HG03432 (cell line): Measurements from ENCODE around the gene CNTD1.
"Not testable (repeated sequence)": the region's sequence is repeated elsewhere in the genome, so short reads cannot be mapped to it uniquely, and the experiment has no call there.

Source experiments
- ATAC-seq: cut with Tn5 transposase; IDR thresholded peaks from one replicate; pipeline ENCODE4 v1.9.1; 2021; ENCODE audit warnings: mild to moderate bottlenecking, moderate library complexity; ENCODE audit not compliant: unreplicated experiment

CNTD1 gene, protein sequence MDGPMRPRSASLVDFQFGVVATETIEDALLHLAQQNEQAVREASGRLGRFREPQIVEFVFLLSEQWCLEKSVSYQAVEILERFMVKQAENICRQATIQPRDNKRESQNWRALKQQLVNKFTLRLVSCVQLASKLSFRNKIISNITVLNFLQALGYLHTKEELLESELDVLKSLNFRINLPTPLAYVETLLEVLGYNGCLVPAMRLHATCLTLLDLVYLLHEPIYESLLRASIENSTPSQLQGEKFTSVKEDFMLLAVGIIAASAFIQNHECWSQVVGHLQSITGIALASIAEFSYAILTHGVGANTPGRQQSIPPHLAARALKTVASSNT

DNA sequence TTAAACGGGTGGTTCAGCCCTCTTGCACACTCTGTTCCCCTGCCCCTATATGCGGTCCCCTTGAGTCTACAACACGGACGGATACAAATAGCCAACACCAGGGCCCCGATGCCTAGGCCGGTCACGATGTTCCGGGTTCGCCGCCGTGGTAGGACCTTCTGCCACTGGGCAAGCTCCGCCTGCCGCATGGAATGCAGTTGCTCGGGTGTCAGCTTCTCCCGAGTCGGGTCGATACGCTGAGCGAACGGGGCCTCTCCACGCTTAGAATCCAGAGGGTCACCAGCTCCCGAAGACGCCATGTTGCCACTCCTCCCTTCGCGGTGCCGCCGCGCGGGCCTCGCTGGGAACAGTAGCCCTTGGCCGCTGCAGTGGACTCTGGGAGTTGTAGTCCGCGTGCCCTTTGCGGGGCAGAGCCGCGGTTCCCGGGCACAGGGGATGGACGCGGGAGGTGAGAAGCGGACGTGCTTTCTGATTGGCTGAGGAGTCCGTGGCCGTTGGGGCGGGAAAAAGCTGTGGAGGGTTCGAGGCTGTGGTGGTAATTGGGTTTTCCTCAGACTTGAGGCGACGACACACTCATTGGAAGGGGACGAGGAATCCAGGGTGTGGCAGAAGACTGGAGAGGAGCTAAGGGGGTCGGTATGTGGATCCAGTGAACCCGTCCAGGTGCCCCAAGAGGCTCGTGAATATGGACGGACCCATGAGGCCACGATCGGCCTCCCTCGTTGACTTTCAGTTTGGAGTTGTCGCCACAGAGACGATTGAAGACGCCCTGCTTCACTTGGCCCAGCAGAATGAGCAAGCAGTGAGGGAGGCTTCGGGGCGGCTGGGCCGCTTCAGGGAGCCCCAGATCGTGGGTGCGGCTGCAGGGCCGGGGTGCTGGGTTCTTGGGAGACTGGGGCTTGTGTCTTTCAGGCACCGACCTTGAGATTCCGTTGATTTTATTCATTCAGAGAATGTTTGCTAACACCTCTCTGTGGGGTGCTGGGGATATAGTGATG is at the start of gene CNTD1, which contains the start of gene COA3:
Gene CNTD1, plus strand, starts transcription at position 479 of the 998 bp plus-strand sequence. Its CDS starts 207 bp downstream, at position 686.
Gene COA3, minus strand, starts transcription at position 322 of the 998 bp plus-strand sequence. Its CDS starts 23 bp downstream, at position 299.
- ATAC-seq, result peak; percentile 77

DNA sequence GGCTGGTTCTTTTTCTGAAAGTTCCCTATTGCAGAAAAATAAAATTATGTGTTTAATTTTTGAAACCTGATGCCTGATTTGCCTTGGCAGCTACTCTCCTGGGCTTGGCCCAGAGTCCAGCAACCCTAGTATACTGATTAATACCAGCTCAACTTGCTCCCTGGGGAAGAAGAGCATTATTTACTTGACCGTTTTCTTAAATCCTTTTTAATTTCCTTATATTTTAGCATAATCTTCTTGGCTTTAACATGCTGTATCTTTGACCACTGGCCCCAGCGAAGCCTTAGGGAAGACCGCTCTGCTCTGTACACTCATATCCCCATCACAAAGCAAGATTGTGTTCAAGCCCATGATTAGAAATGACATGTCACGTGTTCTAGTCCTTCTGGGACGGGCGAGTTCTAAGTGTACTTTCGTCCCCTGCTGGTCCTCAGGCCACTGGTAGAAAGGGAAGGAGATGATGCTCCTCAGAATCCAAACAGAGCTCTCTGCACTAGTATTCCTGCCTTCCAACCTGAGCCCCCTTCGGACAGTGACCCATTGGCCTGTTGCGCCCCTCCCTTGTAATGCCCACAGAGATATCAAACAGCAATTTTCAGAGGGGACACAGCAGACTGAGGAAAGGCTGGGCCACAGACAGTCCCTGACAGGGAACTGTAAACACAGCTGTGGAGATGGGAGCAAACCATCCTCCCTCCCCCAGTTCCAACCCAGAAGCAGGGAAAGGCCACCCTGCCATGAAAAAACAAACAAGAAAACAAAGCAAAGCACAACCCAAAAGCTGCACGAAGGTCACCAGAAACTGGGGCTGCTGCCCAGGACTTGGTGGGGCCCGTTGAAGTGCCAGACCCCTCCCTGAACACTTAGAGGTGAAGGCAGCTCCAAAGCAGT is 49.5 kb upstream of the CNTD1 start:
- no peak for ATAC-seq

DNA sequence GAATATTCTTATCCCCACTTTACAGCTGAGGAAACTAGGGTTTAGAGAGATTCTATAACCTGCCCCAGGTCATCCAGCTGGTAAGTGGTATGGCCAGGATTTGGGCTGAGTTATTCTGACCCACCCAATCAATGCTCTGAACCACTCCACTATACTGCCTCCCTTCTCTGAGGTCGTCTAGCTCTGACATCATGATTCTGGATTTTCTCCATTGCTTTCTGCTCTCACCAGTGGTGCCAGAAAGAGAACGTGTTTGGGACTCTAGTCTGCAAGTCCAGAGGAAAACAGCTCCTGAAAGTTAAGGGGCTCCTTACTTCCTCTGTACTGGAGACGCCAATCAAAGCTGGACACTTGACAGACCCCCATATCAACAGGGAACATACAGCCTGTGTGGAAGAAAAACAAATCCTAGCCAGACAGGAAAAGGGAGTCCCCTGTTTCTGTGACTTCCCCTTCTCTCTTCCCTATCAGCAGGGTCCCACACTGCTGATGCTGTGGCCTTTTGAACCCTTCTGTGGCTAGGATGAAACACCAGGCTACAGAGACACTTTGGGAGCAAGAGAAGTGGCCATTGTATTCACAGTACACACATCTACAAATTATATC is 47.8 kb upstream of the CNTD1 start:
- ATAC-seq, result no peak

DNA sequence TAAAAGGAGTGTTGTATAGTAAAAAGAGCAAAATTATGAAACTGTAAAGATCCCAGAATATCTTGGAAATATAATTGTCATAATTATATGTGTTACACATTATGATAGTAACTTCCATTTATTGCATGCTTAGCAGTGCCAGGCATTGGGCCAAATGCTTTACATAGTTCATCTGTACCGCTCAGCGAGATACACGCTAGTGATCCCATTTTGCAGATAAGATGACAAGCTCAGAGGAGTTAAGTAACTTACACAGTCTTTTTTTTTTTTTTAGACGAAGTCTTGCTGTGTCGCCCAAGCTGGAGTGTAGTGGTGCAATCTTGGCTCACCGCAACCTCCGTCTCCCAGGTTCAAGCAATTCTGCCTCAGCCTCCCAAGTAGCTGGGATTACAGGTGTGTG is 47.0 kb upstream of the CNTD1 start:
- ATAC-seq, result no peak

DNA sequence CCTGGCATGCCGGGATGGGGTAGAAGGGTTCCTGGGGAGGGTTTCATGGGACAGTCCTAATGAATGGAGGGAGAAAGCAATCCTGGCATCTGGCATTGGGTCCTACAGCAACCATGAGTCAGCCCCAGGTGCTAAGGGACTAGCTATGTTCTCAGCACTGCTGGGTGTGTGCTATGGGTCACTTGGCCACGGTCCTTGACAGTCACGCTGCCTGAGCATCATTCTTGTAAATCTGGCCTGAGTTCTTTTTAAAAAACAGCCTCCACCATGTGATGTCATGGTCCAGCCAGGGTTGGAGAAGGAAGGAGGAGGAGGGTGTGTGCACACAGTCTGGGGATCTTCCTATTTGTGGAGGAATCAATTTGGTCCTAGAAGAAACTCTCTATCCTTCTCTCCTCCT is 43.9 kb upstream of the CNTD1 start:
- no peak for ATAC-seq

DNA sequence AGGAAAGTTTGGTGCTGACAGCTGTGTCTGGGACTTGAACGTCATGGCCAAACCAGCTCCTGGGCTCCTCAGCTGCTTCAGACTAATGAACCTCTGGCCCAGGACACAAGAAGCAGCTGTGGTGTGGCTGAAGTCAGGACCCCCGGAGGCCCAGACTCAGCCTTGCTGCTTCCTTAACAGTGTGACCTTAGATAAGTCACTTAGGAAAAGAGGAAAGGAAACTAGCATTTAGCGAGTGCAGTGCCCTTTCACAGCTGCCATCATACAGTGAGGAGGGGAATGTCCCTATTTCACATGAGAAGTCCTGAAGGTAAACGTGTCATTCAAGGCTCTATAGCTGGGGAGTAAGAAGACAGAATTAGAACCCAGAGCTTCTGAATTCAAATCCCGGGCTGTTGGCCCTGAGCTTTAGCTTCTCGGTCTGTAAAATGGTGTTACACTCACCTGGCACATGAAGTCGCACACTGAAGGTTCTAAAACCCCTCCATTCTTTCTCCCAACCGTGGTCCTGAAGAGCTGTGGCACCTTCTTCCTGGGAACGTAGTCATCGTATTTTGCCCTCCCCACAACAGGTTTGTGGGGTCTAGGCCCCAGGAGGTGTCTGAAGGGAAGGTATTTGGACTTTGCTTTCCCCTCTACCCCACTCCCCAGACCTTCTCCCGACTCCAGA is 38.5 kb upstream of the CNTD1 start:
- ATAC-seq, result peak; percentile 60

DNA sequence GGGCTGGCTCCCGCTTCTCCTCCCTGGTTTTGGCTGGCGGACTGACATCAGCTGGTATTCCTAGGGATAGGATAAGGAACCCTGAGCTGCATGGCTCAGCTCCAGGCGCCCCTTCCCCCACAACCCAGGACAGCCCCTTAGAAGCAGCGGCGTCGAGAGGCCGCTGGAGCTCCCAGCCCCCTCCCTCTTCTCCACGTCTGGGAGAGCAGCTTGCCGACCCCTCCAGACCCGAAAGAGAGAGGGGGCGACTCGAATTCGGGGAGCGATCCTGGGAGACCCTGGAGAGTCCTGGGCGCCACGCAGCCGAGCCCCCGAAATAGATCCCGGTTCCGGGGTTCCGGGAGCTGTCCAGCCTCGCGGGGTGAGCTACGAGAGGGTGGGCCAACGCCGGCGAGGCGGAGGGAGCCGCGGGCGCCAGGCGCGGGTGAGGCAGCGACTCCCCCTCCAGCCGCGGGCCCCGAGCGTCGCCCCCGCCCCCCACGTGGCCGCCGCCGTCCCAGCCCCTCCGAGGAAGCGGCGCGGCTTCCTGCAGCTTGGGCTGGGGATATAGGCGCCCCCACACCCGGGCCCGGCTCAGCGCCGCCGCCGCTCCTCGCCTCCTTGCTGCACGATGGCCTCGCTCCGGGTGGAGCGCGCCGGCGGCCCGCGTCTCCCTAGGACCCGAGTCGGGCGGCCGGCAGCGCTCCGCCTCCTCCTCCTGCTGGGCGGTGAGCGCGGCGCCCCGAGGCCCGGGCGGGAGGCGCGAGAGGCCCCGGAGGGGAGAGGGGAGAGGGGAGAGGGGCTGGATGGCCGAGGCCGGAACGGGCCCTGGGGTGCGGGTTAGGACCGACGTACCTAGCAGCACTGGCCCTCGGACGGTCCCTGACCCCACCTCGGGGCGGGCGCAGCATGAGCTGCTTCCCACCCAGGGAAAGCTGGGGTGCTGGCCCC is 37.7 kb upstream of the CNTD1 start, which contains the start of gene RAMP2:
Gene RAMP2, plus strand, starts transcription at position 576 of the 930 bp plus-strand sequence. Its CDS starts 35 bp downstream, at position 611.
- ATAC-seq, result no peak

DNA sequence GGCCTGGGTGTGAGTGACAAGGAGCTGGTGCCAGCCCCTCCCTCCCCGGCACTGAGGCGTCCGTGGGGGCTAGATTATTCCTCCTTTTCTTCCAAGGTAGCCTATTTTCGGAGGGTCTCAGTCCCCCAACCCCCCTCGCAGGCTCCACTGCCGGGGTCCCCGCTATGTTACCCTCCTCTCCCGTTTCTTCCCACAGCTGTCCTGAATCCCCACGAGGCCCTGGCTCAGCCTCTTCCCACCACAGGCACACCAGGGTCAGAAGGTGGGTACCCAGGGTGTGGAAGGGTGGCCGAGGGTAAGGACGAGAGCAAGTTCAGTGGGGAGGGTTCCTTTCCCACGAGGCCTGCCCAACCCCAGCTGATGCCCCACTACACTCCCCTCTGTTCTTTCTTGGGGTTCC is 37.0 kb upstream of the CNTD1 start:
- ATAC-seq, result no peak

DNA sequence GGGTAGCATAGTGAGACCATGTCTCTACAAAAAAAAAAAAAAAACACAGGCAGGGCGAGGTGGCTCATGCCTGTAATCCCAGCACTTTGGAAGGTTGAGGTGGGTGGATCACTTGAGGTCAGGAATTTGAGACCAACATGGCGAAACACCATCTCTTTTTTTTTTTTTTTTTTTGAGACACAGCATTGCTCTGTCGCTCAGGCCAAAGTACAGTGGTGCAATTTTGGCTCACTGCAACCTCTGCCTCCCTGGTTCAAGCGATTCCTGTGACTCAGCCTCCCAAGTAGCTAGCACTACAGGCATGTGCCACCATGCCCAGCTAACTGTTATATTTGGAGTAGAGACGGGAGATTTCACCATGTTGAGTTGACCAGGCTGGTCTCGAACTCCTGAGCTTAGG is 32.5 kb upstream of the CNTD1 start:
- no peak for ATAC-seq

DNA sequence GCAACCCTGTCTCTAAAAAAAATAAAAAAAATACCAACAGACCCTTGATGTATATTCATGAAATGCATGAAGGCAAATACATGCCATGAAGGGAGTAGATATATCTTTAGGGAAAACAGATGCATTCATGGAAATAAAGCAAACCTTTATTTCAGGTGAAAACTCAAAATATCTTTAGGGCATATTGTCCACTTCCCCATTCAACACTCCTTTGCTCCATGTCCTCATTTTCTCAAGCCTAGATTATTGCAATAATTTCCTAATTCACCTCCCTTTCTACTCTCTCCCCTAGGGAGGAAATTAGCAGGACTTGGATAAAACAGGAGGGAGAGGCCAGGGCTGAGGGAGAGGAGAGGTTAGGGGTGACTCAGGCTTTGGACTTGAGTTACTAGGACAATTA is 31.1 kb upstream of the CNTD1 start:
- no peak for ATAC-seq

DNA sequence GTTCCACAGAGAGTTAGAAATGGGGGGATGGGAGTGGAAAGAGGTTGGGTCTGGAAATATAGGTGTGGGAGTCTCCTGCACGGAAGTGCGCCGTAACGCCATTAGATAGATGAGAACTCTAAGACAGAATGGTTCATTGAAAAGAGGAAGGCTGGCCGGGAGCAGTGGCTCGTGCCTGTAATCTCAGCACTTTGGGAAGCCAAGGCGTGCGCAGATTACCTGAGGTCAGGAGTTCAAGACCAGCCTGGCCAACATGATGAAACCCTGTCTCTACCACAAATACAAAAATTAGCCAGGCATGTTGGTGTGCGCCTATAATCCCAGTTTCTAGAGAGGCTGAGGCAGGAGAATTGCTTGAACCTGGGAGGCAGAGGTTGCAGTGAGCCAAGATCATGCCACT is 30.7 kb upstream of the CNTD1 start:
- ATAC-seq, result not testable (repeated sequence)

DNA sequence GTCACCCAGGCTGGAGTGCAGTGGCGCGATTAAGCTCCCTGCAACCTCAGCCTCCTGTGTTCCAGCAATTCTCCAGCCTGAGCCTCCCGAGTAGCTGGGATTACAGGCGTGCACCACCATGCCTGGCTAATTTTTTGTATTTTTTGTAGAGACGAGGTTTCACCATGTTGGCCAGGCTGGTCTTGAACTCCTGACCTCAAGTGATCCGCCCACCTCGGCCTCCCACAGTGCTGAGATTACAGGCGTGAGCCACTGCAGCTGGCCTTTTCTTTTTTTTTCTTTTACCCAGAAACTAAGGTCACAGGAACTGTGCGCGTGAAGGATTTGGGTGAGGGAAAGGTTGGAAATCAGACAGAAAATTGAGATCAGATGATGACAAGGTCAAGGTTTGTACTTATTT is 28.7 kb upstream of the CNTD1 start:
- ATAC-seq, result not testable (repeated sequence)

DNA sequence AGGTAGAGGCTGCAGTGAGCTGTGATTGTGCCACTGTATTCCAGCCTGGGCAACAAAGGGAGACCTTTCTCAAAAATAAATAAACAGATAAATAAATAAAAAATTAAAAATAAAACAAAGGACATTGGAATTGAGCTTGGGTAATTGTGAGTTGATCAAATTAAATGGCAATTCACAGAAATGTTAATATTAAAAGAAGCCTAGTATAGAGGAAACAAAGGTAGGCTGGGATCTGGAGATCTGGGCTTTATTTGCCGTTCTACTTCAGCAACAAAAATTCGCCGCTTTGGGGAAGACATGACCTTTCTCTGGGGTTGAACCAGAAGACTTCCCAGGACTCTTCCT is 25.7 kb upstream of the CNTD1 start:
- no peak for ATAC-seq

DNA sequence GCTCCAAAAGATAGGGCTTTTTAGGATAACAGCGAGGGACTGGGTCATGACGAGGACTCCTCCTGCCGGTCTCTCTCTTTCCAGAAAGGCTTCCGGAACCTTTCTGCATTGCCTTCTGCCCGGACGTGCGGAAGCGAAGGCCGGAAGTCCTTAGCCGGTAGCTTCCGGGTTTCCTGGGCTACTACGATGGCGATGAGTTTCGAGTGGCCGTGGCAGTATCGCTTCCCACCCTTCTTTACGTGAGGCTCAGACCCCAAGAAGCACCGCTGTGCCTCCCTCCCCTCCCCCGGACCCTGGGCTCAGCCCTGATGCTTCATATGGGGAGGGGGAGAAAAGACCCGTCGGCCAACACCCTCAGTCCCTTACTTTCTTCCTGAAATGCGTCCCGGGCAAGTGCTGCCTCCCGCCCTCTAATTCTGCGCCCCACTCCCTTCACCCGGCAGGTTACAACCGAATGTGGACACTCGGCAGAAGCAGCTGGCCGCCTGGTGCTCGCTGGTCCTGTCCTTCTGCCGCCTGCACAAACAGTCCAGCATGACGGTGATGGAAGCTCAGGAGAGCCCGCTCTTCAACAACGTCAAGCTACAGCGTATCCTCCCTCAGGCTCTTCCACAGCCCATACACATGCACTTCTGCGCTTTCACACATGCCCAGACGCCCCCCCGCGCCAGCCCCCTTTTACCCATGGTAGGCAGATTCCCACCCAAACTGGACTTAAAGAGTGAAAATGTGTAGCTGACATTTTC is 25.2 kb upstream of the CNTD1 start, which contains the start of gene VPS25:
Gene VPS25, plus strand, starts transcription at position 160 of the 746 bp plus-strand sequence. Its CDS starts 27 bp downstream, at position 187.
- ATAC-seq, result peak; percentile 77

DNA sequence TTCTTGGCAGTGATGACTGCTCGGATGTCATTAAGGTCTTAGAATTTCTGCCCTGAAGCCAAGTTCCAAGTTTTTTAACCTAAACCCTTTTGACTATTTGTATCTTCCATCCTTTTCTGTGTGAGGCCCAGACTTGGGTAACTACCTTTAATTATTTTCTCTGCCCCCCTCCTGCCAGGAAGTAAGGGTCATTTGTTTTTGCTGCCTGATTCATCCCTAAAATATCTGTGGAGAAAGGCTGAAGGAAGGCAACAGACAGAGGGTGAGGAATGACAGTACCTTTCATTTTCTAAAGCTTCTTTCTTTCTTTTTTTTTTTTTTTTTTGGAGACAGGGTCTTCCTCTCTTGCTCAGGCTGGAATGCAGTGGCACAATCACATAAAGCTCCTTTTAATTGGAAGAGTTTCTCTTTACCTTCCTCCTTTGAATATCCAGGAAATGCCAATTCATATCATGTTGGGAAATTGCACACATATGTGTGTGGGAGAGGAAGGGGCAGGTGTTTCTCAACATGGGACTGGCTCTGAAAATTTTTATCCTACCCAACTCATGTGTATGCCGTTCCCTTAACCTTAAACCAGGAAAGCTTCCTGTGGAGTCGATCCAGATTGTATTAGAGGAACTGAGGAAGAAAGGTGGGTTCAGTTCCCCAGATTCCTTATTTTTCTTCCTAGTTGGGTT is 24.5 kb upstream of the CNTD1 start:
- ATAC-seq, result no peak

DNA sequence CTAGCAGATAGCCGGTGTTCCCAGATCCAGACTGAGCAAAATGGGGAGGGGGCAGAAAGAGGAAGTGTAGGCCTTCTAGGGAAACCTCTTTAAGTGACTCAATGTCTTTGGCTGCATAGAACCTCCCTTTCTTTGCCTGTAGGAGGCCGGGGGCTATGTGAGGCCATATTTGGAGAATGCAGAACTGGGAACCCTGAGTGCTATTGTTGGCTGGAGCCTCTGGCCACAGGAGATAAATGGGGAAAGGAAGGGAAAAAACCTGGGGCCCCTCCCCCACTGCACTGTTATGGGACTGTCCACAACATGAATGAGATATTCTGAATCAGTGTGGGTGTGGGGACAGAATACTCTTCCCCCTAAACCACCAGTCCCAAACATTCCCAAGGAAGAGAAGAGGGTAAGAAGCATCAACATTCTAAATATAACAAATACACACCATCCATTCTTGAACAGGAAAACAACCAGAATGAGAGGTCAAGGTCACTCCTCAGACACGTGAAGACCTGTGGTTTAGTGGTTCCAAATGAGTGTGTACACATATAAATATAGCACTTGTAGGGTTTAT is 23.0 kb upstream of the CNTD1 start:
- ATAC-seq, result no peak

DNA sequence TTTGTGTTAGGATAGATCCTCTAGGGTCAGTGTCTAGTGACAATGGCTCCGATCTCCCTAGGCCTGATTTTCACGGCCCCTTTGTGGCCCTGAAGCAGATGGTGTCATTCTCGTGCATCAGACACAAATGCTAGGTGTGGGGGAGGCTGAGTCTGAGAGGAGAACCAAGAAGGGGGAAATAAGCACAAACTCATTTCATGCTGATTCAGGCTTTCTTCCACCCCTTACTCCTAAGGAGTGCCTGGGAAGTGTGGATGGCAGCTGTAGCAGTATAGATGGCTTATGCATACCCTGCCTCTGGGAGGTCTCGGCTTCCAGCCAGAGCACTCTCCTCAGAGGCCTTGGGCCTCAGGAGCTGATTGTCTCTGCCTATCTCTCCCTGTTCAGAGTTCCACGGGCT is 20.1 kb upstream of the CNTD1 start:
- ATAC-seq, result no peak
